ENCODE data around the gene ST8SIA4. TPM values are rescaled to one million over a fixed set of nuclear protein-coding genes. Genes with fewer than 3 reads are reported as not detected.

The ST8SIA4 gene
- total and polyA plus RNA-seq, 5 donors from 2014 or later: 18.8 to 55.2 (median 29.5) TPM

GRCh38 chr5:100780376-100780870 lies 122.7 kb downstream of the ST8SIA4 start:
- H3K27me3 Mint-ChIP-seq: no peaks in the 10 kb centered on the region

GRCh38 chr5:100779669-100780375 lies 123.3 kb downstream of the ST8SIA4 start:
- Mint-ChIP-seq H3K4me1 (peaks cover 29 to 35% (median 32%) of the 10 kb centered on the region in 4 donors), H3K4me3 (peak overlapping the region; percentile 75 to 92 (median 81)), H3K27ac (peak overlapping the region; percentile 95 to 97 (median 95)), H3K27me3 (no peaks in the 10 kb centered on the region), H3K9me3 (peaks cover 0 to 4% (median 2%) of the 10 kb centered on the region in 7 donors), H3K36me3 (no peaks in the 10 kb centered on the region)
- ATAC-seq (ENCODE audit: low read depth in 2 of 2): no peak
- H3K4me1 ChIP-seq (ENCODE audit: control insufficient read depth, insufficient read depth, low read length, poor library complexity, severe bottlenecking): peaks cover 13% of the 10 kb centered on the region
- H3K36me3 ChIP-seq (ENCODE audit: control insufficient read depth, insufficient read depth, low read length): no peaks in the 10 kb centered on the region
- no peaks in the 10 kb centered on the region for H3K27me3 ChIP-seq (ENCODE audit: control insufficient read depth, insufficient read depth, low read length)
- peak overlapping the region; percentile 55 for H3K27ac ChIP-seq (ENCODE audit: insufficient read depth, low read length, poor library complexity, severe bottlenecking)
- peak overlapping the region; percentile 96 for H3K4me3 ChIP-seq (ENCODE audit: low read depth, low read length)
- peak in 1 of 3 donors; percentile 25 for DNase-seq
- no peaks in the 10 kb centered on the region for H3K9me3 ChIP-seq (ENCODE audit: control insufficient read depth in 2 of 2, low read length in 2 of 2)

More at GRCh38 chr5:100780376-100780870, 122.7 kb downstream of the ST8SIA4 start:
- H3K27me3 ChIP-seq (ENCODE audit: control insufficient read depth, insufficient read depth, low read length): no peaks in the 10 kb centered on the region
- peaks cover 13% of the 10 kb centered on the region for H3K4me1 ChIP-seq (ENCODE audit: control insufficient read depth, insufficient read depth, low read length, poor library complexity, severe bottlenecking)
- peak overlapping the region; percentile 96 for H3K4me3 ChIP-seq (ENCODE audit: low read depth, low read length)
- H3K9me3 ChIP-seq (ENCODE audit: control insufficient read depth in 2 of 2, low read length in 2 of 2): no peaks in the 10 kb centered on the region
- H3K9me3 Mint-ChIP-seq: peaks cover 0 to 4% (median 2%) of the 10 kb centered on the region in 7 donors
- peak in 2 of 3 donors; percentile 25 to 70 for DNase-seq
- peaks cover 29 to 36% (median 32%) of the 10 kb centered on the region in 4 donors for H3K4me1 Mint-ChIP-seq
- peak overlapping the region; percentile 95 to 97 (median 95) for H3K27ac Mint-ChIP-seq
- no peaks in the 10 kb centered on the region for H3K36me3 ChIP-seq (ENCODE audit: control insufficient read depth, insufficient read depth, low read length)
- no peaks in the 10 kb centered on the region for H3K36me3 Mint-ChIP-seq
- peak overlapping the region; percentile 55 for H3K27ac ChIP-seq (ENCODE audit: insufficient read depth, low read length, poor library complexity, severe bottlenecking)
- peak; percentile 79 to 84 for ATAC-seq (ENCODE audit: low read depth in 2 of 2)
- peak overlapping the region; percentile 75 to 92 (median 81) for H3K4me3 Mint-ChIP-seq

GRCh38 chr5:100777680-100778300 lies 125.3 kb downstream of the ST8SIA4 start:
- peaks cover 28 to 35% (median 30%) of the 10 kb centered on the region in 4 donors for H3K4me1 Mint-ChIP-seq
- H3K36me3 Mint-ChIP-seq: no peaks in the 10 kb centered on the region
- no peak overlapping the region for H3K4me3 Mint-ChIP-seq
- Histone ChIP-seq H3K27ac (ENCODE audit: insufficient read depth, low read length, poor library complexity, severe bottlenecking) (no peak overlapping the region), H3K4me3 (ENCODE audit: low read depth, low read length) (no peak overlapping the region), H3K4me1 (ENCODE audit: control insufficient read depth, insufficient read depth, low read length, poor library complexity, severe bottlenecking) (peaks cover 13% of the 10 kb centered on the region), H3K9me3 (ENCODE audit: control insufficient read depth in 2 of 2, low read length in 2 of 2) (no peaks in the 10 kb centered on the region), H3K27me3 (ENCODE audit: control insufficient read depth, insufficient read depth, low read length) (no peaks in the 10 kb centered on the region), H3K36me3 (ENCODE audit: control insufficient read depth, insufficient read depth, low read length) (no peaks in the 10 kb centered on the region)
- DNase-seq (peak in 1 of 3 donors; percentile 20), ATAC-seq (ENCODE audit: low read depth in 2 of 2) (peak in 1 of 2 donors; percentile 48)
- no peak overlapping the region for H3K27ac Mint-ChIP-seq
- peaks cover 0 to 4% (median 0%) of the 10 kb centered on the region in 7 donors for H3K9me3 Mint-ChIP-seq
- H3K27me3 Mint-ChIP-seq: no peaks in the 10 kb centered on the region

GRCh38 chr5:100775533-100775855 lies 127.6 kb downstream of the ST8SIA4 start:
- Mint-ChIP-seq H3K36me3 (no peaks in the 10 kb centered on the region), H3K4me3 (no peak overlapping the region), H3K27ac (peak overlapping the region in 1 of 3 donors; percentile 56), H3K9me3 (peaks cover 0 to 4% (median 0%) of the 10 kb centered on the region in 7 donors), H3K27me3 (no peaks in the 10 kb centered on the region), H3K4me1 (peaks cover 21 to 25% (median 24%) of the 10 kb centered on the region in 4 donors)
- ATAC-seq (ENCODE audit: low read depth in 2 of 2): no peak
- no peaks in the 10 kb centered on the region for H3K27me3 ChIP-seq (ENCODE audit: control insufficient read depth, insufficient read depth, low read length)
- H3K27ac ChIP-seq (ENCODE audit: insufficient read depth, low read length, poor library complexity, severe bottlenecking): no peak overlapping the region
- no peak overlapping the region for H3K4me3 ChIP-seq (ENCODE audit: low read depth, low read length)
- H3K4me1 ChIP-seq (ENCODE audit: control insufficient read depth, insufficient read depth, low read length, poor library complexity, severe bottlenecking): peaks cover 9% of the 10 kb centered on the region
- no peak for DNase-seq
- H3K9me3 ChIP-seq (ENCODE audit: control insufficient read depth in 2 of 2, low read length in 2 of 2): no peaks in the 10 kb centered on the region
- no peaks in the 10 kb centered on the region for H3K36me3 ChIP-seq (ENCODE audit: control insufficient read depth, insufficient read depth, low read length)

DNA sequence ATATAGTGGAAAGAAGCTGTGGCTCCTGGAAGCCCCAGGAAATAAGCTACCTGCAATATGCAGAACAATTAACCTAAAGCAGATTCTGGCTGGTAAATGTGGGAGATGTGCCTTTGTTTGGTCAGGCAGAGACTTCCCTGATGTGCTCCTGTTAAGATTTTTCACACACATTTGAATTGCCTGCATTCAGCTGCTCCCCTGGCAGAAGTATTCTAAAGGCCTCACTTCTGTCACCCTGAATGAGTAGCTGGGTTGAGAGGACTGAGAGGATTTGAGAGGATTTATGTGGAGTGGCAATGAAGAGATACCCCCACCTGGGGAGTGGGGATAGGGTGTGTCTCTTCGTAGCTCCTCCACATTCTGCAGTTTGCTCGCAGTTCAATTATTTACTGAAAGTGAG lies 130.5 kb downstream of the ST8SIA4 start:
- Mint-ChIP-seq H3K27me3 (no peaks in the 10 kb centered on the region), H3K4me1 (peaks cover 2 to 6% (median 3%) of the 10 kb centered on the region in 4 donors)
- H3K4me3 ChIP-seq (ENCODE audit: low read depth, low read length): no peak overlapping the region

DNA sequence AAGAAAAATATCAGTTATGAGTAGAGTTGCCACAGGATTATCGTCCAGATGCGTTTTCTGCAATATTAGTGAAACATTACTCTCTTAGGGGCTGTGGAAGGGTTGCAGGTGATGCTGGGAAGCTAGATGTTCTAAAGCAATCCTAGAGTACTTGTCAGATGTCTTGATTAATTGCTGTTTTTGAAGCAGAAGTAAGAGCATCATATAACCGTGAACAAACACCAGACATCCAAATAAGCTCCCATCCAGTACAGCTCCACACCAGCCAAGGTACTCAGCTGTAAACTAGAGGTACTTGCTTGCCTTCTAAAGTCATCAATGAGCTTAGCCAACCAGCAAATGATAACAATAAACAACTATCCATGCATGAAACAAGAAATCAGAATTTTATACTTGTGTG lies 131.1 kb downstream of the ST8SIA4 start:
- H3K27me3 ChIP-seq (ENCODE audit: control insufficient read depth, insufficient read depth, low read length): no peaks in the 10 kb centered on the region
- Mint-ChIP-seq H3K27me3 (no peaks in the 10 kb centered on the region), H3K9me3 (peaks cover 0 to 6% (median 0%) of the 10 kb centered on the region in 7 donors), H3K27ac (no peak overlapping the region), H3K4me1 (peaks cover 0 to 5% (median 1%) of the 10 kb centered on the region in 4 donors), H3K36me3 (no peaks in the 10 kb centered on the region), H3K4me3 (no peak overlapping the region)
- no peaks in the 10 kb centered on the region for H3K9me3 ChIP-seq (ENCODE audit: control insufficient read depth in 2 of 2, low read length in 2 of 2)
- H3K4me1 ChIP-seq (ENCODE audit: control insufficient read depth, insufficient read depth, low read length, poor library complexity, severe bottlenecking): no peaks in the 10 kb centered on the region
- H3K36me3 ChIP-seq (ENCODE audit: control insufficient read depth, insufficient read depth, low read length): no peaks in the 10 kb centered on the region
- no peak for ATAC-seq (ENCODE audit: low read depth in 2 of 2)
- H3K27ac ChIP-seq (ENCODE audit: insufficient read depth, low read length, poor library complexity, severe bottlenecking): no peak overlapping the region
- DNase-seq: no peak
- no peak overlapping the region for H3K4me3 ChIP-seq (ENCODE audit: low read depth, low read length)

More for the DNA sequence above, 130.5 kb downstream of the ST8SIA4 start:
- no peak overlapping the region for H3K4me3 Mint-ChIP-seq
- DNase-seq: no peak
- H3K4me1 ChIP-seq (ENCODE audit: control insufficient read depth, insufficient read depth, low read length, poor library complexity, severe bottlenecking): no peaks in the 10 kb centered on the region
- no peaks in the 10 kb centered on the region for H3K9me3 ChIP-seq (ENCODE audit: control insufficient read depth in 2 of 2, low read length in 2 of 2)
- no peak for ATAC-seq (ENCODE audit: low read depth in 2 of 2)
- H3K9me3 Mint-ChIP-seq: peaks cover 0 to 6% (median 0%) of the 10 kb centered on the region in 7 donors
- no peak overlapping the region for H3K27ac ChIP-seq (ENCODE audit: insufficient read depth, low read length, poor library complexity, severe bottlenecking)
- no peaks in the 10 kb centered on the region for H3K27me3 ChIP-seq (ENCODE audit: control insufficient read depth, insufficient read depth, low read length)
- H3K27ac Mint-ChIP-seq: no peak overlapping the region
- H3K36me3 ChIP-seq (ENCODE audit: control insufficient read depth, insufficient read depth, low read length): no peaks in the 10 kb centered on the region
- no peaks in the 10 kb centered on the region for H3K36me3 Mint-ChIP-seq

DNA sequence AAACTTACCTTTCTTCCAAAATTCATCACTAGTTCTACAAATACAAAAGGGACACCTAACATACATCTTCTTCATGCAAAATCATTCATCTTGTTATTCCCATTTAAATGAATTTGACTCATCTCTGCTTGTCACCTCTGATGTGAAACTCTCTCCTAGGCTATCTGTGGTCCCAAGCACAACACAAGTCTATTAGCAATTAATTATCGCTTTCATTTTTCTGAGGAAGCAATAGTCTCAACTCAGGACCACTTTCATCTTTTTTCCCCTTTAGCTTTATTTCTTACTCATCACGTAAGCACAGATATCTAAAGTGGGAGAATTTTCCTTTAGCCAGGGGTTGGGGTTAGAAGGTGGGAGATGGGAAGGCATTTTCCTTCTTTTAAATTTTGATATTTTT lies 131.9 kb downstream of the ST8SIA4 start:
- peaks cover 0 to 6% (median 0%) of the 10 kb centered on the region in 7 donors for H3K9me3 Mint-ChIP-seq
- no peak overlapping the region for H3K4me3 ChIP-seq (ENCODE audit: low read depth, low read length)
- no peak for ATAC-seq (ENCODE audit: low read depth in 2 of 2)
- H3K36me3 Mint-ChIP-seq: no peaks in the 10 kb centered on the region
- H3K27ac ChIP-seq (ENCODE audit: insufficient read depth, low read length, poor library complexity, severe bottlenecking): no peak overlapping the region
- no peak overlapping the region for H3K4me3 Mint-ChIP-seq
- no peaks in the 10 kb centered on the region for H3K9me3 ChIP-seq (ENCODE audit: control insufficient read depth in 2 of 2, low read length in 2 of 2)
- H3K36me3 ChIP-seq (ENCODE audit: control insufficient read depth, insufficient read depth, low read length): no peaks in the 10 kb centered on the region
- peaks cover 0 to 5% (median 1%) of the 10 kb centered on the region in 4 donors for H3K4me1 Mint-ChIP-seq
- no peaks in the 10 kb centered on the region for H3K27me3 Mint-ChIP-seq
- no peaks in the 10 kb centered on the region for H3K27me3 ChIP-seq (ENCODE audit: control insufficient read depth, insufficient read depth, low read length)
- no peaks in the 10 kb centered on the region for H3K4me1 ChIP-seq (ENCODE audit: control insufficient read depth, insufficient read depth, low read length, poor library complexity, severe bottlenecking)
- H3K27ac Mint-ChIP-seq: no peak overlapping the region
- DNase-seq: no peak
